ENCODE data around the gene DOCK9.

Gene DOCK9

DNA sequence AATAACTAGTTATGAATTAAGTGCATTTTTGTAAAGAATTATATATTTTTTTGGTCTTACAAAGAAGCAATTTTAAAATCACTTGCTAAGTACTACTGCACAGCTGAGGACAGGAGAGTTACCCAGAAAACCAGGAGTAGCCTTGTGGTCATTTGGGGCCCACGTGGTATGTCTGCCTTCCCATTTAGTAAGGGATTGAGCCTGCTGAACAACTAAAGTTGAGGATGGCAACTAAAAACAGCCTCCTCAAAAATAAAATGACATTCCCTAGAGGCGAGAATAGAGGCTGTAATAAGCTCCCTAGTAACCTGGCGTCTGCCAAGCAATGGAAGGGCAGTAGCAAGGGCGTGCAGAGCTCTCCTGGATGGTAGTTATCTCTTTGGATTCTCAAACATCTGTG, 36.3 kb downstream of the DOCK9 start:
- no peak for DNase-seq

DNA sequence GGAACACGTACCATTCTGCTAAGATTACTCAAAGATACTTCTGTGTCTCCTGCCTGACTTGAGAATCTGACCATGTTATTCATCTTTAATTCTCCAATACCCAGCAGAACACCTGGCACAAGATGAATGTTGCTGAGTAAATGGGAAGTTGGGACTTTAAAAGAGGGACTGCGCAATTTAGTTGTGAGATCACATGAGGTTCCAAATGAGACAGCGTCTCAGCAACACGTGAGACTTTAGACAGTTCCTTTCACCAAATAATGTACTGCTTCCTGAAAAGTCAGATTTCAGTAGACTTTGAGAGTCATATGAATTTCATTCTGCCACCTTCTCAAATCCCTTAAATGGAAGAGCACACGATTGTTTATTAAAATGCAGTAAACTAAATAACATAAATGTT, 36.7 kb downstream of the DOCK9 start:
- no peak for DNase-seq

GRCh38 chr13:98940325-98941001, 37.4 kb downstream of the DOCK9 start:
- no peak for DNase-seq

DNA sequence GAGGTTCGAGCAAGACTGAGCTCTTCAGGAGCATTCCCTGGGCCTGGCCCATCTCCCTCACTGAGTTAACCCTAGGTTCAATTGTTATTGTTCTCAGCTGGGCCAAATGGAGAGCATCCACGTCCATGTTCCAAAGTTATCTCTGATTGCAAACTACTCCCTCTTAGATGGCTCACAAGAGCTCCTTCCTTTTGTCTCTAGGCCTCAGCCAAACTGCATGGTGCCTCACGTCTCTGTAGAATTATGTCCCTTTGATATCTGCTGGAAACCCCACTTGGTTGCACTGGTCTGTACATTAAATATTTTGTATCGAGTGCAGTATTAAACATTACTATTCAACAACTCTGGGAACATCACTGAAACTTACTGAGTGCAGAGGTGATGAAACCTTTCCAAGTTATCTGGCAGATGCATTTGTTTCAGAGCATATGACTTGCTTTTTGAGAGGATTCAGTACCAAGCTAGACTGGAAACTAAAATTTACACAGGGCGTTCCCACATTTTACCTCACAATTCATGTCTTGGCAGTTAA, 38.1 kb downstream of the DOCK9 start:
- DNase-seq = no peak

DNA sequence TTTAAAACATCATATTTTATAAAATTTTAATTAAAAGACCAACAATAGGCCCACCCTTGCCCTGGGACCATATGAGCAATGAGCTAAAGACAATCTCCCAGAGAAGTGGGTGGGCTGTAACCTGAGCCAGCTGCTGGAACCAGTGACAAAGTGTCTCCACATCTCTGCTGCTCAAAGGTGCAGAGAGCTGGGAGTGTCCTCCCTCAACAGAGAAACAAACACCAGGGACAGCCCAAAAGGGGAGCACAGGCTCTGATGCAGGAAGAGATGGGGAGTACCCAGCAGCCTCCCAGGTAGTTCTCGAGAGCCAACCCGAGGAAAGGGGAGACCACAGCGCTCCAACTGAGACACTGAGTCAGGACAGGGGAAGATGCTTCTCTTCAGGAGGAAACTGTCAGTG, 39.1 kb downstream of the DOCK9 start:
- DNase-seq = no peak

GRCh38 chr13:98937911-98938381, 39.9 kb downstream of the DOCK9 start:
- no peak for DNase-seq

- DNase-seq = no peak
Observed at GRCh38 chr13:98934243-98934642, 43.6 kb downstream of the DOCK9 start.

DNA sequence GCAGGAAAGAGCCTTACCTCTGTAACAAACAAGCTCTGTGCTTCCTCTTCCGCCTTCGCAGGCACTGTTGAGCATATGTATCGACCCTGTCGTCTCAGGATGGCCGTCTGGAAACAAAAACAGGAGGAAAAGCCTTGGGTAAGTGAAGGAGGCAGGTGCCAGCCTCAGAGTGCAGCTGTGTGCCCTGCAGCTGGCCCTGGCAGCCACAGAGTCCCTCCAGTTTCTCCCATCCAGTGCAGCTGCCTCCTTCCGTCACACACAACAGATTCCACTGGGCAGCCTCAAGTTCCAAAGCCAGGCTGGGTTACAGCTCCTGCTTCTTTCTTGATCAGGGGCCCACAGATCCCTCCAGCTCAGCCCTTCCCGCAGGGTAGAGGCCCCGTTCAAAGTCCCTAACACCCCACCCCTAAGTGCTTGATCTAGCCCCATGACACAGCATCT, 47.7 kb downstream of the DOCK9 start:
- no peak for DNase-seq

DNA sequence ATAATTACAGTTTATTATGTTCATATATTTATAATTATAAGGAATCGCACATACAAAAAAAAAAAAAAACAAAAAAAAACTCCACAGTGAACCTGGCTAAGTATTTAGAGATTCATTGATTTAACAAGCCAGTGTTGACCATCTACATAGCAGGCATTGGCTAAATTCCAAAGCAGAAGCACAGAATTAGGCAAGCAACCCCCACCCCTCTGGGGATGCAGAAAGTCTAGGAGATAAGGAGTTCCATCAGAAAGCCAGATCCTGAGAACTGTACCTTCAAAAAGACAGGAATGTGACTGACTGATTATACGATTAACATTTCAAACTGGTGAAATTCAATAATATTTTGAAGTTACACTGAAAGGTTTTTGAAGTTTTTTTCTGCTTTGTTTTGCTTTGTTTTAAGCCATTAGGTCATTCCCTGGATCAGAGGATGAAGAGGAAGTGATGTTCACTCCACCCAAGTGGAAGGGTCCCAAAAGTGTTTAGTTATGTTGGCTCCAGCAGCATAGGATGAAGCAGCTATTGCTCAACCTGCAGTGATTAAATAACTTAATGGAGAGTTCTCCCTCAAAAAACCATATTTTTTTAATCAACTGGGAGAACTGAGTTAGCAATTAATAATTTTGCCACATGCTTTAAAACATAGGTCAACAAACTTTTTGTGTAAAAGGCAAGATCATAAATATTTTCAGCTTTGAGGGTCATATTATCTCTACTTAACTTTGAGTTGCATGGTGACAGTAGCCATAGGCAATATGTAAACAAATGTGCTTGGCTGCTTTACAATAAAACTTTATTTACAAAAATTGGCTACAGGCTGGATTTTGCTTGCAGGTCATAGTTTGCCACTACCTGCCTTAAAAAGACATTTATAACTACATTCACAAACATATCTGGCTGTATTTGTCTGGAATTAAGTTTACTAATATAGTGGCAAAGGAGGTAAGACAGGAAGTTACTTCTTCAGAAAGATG, 49.6 kb downstream of the DOCK9 start:
- DNase-seq = no peak

GRCh38 chr13:98925949-98926348, 51.9 kb downstream of the DOCK9 start:
- no peak for DNase-seq

DNA sequence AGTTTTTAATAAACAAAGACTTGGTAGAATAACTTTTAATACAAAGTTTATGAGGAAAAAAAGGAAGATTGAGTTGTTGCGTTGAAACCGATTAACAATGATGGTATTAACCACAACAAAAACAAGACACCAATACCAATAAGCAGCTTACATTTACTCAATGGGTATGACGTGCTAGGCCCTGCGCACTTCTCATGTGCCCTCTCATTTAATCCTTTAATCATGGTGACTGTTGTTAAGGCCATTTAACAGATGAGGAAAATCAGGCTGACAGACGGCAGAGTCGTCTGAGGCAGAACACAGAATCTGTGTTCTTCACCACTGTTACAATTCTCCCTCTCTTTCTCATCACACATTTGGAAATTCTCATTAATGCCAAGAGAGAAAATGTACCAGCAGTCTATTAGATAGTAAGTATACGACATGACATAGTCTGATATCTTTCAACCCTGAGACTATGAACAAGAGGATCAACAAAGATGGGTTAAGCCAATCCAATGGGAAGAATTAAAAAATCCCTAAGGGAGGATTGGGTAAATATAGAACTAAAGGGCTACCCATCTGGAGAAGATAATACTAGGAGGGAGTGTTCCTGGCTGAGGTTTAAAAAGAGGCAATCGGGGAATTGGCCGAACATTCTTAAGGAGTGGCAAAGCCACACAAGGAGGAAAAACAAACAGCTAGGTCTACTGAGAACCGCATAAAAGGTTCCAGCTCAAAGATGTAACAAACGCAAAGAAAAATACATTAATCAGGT, 54.0 kb downstream of the DOCK9 start:
- no peak for DNase-seq

GRCh38 chr13:98922306-98922705, 55.6 kb downstream of the DOCK9 start:
- DNase-seq = no peak

DNA sequence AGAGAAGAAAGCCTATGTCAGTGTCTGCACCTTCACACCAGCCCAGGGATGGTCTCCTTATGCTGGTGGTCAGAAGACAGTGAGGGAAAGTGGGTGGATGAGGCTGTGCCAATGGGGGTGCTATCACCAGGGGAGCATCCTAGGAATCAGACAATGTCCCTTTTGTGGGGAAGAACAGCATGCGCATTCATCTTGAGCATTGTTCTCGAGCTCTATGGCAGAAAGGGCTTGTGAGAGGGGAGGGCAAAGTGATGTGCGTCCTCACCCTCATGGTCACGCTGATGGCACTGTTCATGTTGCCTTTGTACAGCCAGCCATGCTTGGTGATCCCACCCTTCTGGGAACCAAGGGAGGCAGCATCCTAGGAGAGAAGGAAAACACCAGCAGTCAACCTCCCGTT, 56.1 kb downstream of the DOCK9 start:
- DNase-seq = no peak

GRCh38 chr13:98921015-98921580, 56.8 kb downstream of the DOCK9 start:
- no peak for DNase-seq

GRCh38 chr13:98919566-98919965, 58.3 kb downstream of the DOCK9 start:
- DNase-seq = no peak

DNA sequence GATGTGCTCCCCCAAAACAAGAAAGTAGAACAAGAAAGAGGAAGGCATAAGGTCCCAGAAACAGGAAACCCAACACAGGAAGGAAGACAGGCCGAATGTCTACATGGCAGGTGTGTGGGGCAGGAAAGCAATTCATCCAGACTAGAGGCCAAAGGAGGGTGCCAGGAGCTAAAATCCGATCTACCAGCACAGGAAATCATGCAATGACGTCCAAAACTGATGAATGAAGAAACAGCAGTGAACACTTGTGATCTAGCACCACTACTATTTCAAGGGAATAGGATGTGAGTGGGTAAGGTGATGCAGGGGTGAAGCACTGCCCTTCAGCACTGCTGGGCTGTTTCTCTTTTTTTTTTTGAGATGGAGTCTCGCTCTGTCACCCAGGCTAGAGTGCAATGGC, 59.1 kb downstream of the DOCK9 start:
- DNase-seq = no peak

DNA sequence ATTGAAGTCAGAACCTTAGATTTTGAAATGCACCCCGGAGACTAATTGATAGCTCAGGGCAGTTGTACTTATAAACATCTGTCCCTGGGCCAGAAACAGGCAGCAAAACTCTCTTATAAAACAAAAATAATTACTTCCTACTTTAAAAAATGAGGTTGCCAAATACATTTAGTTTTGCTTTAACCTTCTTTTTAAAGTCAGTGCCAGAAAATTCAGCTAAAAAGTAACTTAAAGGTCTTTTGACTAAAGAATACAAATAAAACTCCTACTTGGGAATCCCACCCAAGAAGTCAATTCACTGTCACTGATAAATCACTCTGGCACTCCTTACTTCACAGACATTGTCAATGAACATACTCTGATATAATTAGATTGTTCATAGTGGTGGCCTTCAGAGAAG, 60.7 kb downstream of the DOCK9 start:
- DNase-seq = no peak

DNA sequence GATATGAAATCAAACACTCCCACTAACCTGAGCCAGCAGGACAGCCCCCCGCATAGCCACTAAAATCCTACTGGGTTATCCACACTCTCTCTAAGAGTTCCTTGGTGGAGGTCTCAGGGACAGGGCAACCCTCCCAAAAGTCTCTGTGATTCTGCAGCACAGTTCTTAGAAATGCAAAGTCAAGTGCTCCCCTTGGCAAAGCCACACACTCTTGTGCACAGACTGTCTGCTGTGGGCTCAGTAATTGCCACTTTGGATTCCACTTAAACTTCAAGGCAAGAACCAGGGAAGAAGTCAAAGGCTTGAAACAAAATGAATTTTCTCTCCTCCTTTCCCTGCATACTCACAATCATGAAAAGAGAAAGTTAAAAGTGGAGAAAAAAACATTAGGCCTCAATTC, 61.5 kb downstream of the DOCK9 start:
- no peak for DNase-seq

DNA sequence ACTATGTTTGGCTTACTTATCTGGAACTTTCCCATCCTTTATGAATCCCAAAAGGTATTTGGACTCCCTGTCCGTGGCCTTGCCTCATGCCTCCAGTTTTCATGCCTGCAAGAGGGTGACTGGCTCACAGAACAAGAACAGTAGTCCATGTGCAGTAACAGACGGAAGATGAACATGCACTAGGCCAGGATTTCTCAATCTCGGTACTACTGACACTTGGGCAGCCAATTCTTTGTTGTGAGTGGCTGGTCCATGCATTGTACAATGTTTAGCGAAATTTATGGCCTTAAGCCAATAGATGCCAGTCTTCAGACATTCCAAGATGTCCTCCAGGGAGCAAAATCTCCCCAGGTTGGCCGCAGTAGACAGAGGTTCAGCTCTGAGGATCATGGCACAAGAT, 61.9 kb downstream of the DOCK9 start:
- DNase-seq = no peak

GRCh38 chr13:98915563-98915962, 62.3 kb downstream of the DOCK9 start:
- DNase-seq = no peak

GRCh38 chr13:98913741-98914140, 64.1 kb downstream of the DOCK9 start:
- DNase-seq = no peak

DNA sequence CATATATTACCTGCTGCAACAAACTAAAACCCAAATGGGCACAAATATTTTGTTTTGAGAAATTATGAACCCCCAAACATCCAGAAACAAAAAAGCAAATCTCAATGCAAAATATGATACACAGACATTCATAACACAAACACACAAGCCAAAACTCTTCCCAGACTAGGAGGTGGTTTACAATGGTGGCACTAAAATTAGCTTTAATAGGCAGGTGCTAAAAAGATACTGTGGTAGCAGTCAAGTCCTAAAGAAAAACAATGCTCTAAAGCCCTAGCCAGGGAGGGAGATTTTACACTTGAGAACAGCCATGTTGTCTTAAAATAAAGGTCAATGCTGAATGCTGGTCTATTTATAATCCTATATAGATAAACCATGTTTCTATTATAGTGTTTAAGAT, 65.0 kb downstream of the DOCK9 start:
- no peak for DNase-seq

- DNase-seq = no peak
Observed at GRCh38 chr13:98910501-98910951, 67.3 kb downstream of the DOCK9 start.

All from NCI-H1694 (cell line).